Measurements from ENCODE around the gene DDX52. TPM values are rescaled to one million over a fixed set of nuclear protein-coding genes. Genes with fewer than 3 reads are reported as not detected.

DDX52 gene
- total RNA-seq, 1 donor from 2014 or later, result 39.2 TPM

GRCh38 chr17:37592291-37592690 is 51.0 kb downstream of the DDX52 start:
- intact Hi-C loops (cut with micrococcal nuclease), result loop anchor here (2.0 kb wide), 1 partner anchor 15 kb away; no protein-coding TSS in a partner anchor

- intact Hi-C loops (cut with micrococcal nuclease), result loop anchor here (5.0 kb wide), 1 partner anchor 38 kb away; no protein-coding TSS in a partner anchor
Observed at GRCh38 chr17:37585066-37585465, 58.2 kb downstream of the DDX52 start.

GRCh38 chr17:37576281-37576680 is 67.0 kb downstream of the DDX52 start:
- intact Hi-C loops (cut with micrococcal nuclease), result loop anchor here (2.0 kb wide), 1 partner anchor 17 kb away; no protein-coding TSS in a partner anchor

GRCh38 chr17:37574427-37574826 is 68.8 kb downstream of the DDX52 start:
- intact Hi-C loops (cut with micrococcal nuclease), result loop anchor here (2.0 kb wide), 1 partner anchor 14 kb away; no protein-coding TSS in a partner anchor

- intact Hi-C loops (cut with micrococcal nuclease), result no loop called here
Observed at GRCh38 chr17:37571674-37572073, 71.6 kb downstream of the DDX52 start.

- intact Hi-C loops (cut with micrococcal nuclease), result no loop called here
Observed at GRCh38 chr17:37570527-37571093, 72.6 kb downstream of the DDX52 start.

GRCh38 chr17:37568350-37569053 is 74.7 kb downstream of the DDX52 start:
- intact Hi-C loops (cut with micrococcal nuclease), result no loop called here

- intact Hi-C loops (cut with micrococcal nuclease), result no loop called here
Observed at GRCh38 chr17:37567538-37567937, 75.7 kb downstream of the DDX52 start.

- intact Hi-C loops (cut with micrococcal nuclease), result no loop called here
Observed at GRCh38 chr17:37567137-37567536, 76.1 kb downstream of the DDX52 start.

GRCh38 chr17:37564252-37564651 is 79.0 kb downstream of the DDX52 start:
- intact Hi-C loops (cut with micrococcal nuclease), result no loop called here

GRCh38 chr17:37562016-37562745 is 81.1 kb downstream of the DDX52 start:
- intact Hi-C loops (cut with micrococcal nuclease), result no loop called here

Other genes starting within 250 kb of the DDX52 start
- gene ACACA, start 236.6 kb downstream of the DDX52 start, total RNA-seq, result 53.4 and 55.2 TPM in 2 replicates
- gene TADA2A, start 236.6 kb downstream of the DDX52 start, total RNA-seq, result 35.0 and 36.2 TPM in 2 replicates
- gene DUSP14, start 153.6 kb downstream of the DDX52 start, total RNA-seq, result 12.7 and 13.0 TPM in 2 replicates
- 127 and 131 TPM in 2 replicates for gene SYNRG, start 34.0 kb downstream of the DDX52 start, total RNA-seq
- 1.6 and 1.8 TPM in 2 replicates for gene HNF1B, start 101.6 kb upstream of the DDX52 start, total RNA-seq